ENCODE measurements around the gene DLG2.

DNA sequence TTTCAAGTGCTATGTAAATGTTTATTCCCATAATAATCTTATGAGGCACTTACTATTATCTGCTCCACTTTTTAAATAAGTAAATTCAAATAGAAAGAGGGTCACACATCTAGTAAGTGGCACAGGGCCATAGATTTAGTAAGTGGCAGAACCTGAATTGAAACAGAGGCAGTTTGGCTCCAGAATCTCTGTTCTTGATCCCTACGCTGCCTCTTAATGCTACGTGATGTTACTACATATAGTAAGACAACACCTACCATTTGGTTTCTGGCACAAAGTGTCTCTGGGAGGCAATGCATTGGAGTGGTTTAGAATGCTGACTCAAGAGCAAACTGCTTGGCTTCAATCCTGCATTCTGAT is 1018.3 kb downstream of the DLG2 start:
- TF ChIP-seq, protein P1, sequence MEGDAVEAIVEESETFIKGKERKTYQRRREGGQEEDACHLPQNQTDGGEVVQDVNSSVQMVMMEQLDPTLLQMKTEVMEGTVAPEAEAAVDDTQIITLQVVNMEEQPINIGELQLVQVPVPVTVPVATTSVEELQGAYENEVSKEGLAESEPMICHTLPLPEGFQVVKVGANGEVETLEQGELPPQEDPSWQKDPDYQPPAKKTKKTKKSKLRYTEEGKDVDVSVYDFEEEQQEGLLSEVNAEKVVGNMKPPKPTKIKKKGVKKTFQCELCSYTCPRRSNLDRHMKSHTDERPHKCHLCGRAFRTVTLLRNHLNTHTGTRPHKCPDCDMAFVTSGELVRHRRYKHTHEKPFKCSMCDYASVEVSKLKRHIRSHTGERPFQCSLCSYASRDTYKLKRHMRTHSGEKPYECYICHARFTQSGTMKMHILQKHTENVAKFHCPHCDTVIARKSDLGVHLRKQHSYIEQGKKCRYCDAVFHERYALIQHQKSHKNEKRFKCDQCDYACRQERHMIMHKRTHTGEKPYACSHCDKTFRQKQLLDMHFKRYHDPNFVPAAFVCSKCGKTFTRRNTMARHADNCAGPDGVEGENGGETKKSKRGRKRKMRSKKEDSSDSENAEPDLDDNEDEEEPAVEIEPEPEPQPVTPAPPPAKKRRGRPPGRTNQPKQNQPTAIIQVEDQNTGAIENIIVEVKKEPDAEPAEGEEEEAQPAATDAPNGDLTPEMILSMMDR (conservative IDR thresholded peaks at IDR 0.05 in 1 of 2, IDR thresholded peaks at IDR 0.05 in 1 of 2; ENCODE audit: extremely low read depth in 1 of 2, insufficient read depth in 1 of 2, low read depth in 1 of 2, low read length in 2 of 2), result no peak
- no peak for TF ChIP-seq EZH2 (IDR thresholded peaks at IDR 0.05; ENCODE audit: borderline replicate concordance, low read length)
